ENCODE results near the gene MAPK8. TPM values are rescaled to one million over a fixed set of nuclear protein-coding genes. Genes with fewer than 3 reads are reported as not detected.
A peak's percentile ranks its signal among the peaks of the same experiment; 100 is the strongest.

The MAPK8 gene
- total RNA-seq, 1 experiment from 2014 or later = 83.3 TPM

DNA sequence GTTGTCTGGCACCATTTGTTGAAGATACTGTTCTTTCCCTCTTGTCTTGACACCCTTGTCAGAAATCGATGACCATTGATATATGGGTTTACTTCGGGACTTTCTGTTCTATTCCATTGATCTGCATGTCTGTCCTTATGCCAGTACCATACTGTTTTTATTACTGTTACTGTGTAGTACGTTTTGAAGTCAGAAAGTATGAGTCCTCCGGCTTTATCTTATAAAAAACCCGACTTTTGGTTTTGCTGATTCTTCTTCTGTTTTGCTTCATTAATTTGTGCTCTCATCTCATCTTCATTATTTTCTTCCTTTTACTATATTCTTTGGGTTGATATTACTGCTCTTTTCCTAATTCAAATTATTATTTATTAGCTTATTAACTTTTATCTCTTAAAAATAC lies 52.4 kb downstream of the MAPK8 start:
- Mint-ChIP-seq H3K4me1 (ENCODE audit: low read depth, unreplicated experiment) (peaks cover 17% of the 10 kb centered on the region), H3K4me3 (ENCODE audit: unreplicated experiment) (no peak overlapping the region), H3K9me3 (ENCODE audit: unreplicated experiment) (no peaks in the 10 kb centered on the region), H3K36me3 (ENCODE audit: insufficient read depth, unreplicated experiment) (no peaks in the 10 kb centered on the region), H3K27ac (ENCODE audit: unreplicated experiment) (no peak overlapping the region), H3K27me3 (ENCODE audit: insufficient read depth, unreplicated experiment) (no peaks in the 10 kb centered on the region)
- 0 out of 2 replicates have a peak, but pooled peaks cover 4% of the 10 kb centered on the region for H3K9me3 ChIP-seq
- H3K4me1 ChIP-seq = peaks cover 4% of the 10 kb centered on the region
- no peak for DNase-seq
- BruUV-seq (replicated peaks) = no TSS peak
- CTCF ChIA-PET = no interaction called here
- no peaks in the 10 kb centered on the region for H3K27me3 ChIP-seq (replicated peaks; ENCODE audit: control insufficient read depth, insufficient read depth, low read length)
- POLR2A ChIA-PET = no interaction called here
- no peaks in the 10 kb centered on the region for H3K36me3 ChIP-seq (ENCODE audit: control insufficient read depth, insufficient read depth, low read length)
- TF ChIP-seq, protein P1, sequence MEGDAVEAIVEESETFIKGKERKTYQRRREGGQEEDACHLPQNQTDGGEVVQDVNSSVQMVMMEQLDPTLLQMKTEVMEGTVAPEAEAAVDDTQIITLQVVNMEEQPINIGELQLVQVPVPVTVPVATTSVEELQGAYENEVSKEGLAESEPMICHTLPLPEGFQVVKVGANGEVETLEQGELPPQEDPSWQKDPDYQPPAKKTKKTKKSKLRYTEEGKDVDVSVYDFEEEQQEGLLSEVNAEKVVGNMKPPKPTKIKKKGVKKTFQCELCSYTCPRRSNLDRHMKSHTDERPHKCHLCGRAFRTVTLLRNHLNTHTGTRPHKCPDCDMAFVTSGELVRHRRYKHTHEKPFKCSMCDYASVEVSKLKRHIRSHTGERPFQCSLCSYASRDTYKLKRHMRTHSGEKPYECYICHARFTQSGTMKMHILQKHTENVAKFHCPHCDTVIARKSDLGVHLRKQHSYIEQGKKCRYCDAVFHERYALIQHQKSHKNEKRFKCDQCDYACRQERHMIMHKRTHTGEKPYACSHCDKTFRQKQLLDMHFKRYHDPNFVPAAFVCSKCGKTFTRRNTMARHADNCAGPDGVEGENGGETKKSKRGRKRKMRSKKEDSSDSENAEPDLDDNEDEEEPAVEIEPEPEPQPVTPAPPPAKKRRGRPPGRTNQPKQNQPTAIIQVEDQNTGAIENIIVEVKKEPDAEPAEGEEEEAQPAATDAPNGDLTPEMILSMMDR (IDR thresholded peaks at IDR 0.05; ENCODE audit: insufficient read depth in 1 of 2, low read depth in 1 of 2, low read length in 1 of 2, severe bottlenecking in 1 of 2, unreplicated experiment in 1 of 2) = no peak
- intact Hi-C loops (cut with micrococcal nuclease; ENCODE audit: unreplicated experiment) = no loop called here
- H3K4me3 ChIP-seq (ENCODE audit: low read depth, low read length) = no peak overlapping the region

DNA sequence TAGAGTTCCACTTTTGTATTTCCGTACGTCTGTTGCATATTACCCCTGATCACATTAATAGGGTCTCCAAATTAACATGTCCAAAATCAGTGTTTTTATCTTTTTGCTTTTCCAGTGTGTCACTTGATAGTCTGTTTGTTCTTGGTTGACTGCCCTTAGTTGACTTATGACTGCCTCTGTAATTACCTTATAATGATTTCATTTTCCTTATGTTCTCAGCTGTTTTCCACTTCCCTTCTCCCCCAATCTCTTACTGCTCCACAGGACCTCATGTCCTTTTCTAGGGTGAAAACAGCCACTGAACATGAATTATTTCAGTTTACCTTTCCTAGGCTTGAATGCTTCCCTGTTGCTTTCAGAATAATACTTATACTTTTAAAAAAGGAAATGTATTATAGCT lies 54.7 kb downstream of the MAPK8 start:
- Histone ChIP-seq H3K36me3 (ENCODE audit: control insufficient read depth, insufficient read depth, low read length) (no peaks in the 10 kb centered on the region), H3K27me3 (replicated peaks; ENCODE audit: control insufficient read depth, insufficient read depth, low read length) (no peaks in the 10 kb centered on the region), H3K9me3 (no peaks in the 10 kb centered on the region), H3K4me3 (ENCODE audit: low read depth, low read length) (no peak overlapping the region), H3K4me1 (peaks cover 25% of the 10 kb centered on the region)
- H3K4me1 Mint-ChIP-seq (ENCODE audit: low read depth, unreplicated experiment) = peaks cover 21% of the 10 kb centered on the region
- POLR2A ChIA-PET = no interaction called here
- intact Hi-C loops (cut with micrococcal nuclease; ENCODE audit: unreplicated experiment) = no loop called here
- CTCF ChIA-PET = interaction anchor here (0.7 to 4.1 kb wide), 2 partner anchors 144 to 295 kb away, joined by 3 to 73 read pairs; no protein-coding TSS in a partner anchor
- no peaks in the 10 kb centered on the region for H3K9me3 Mint-ChIP-seq (ENCODE audit: unreplicated experiment)
- H3K4me3 Mint-ChIP-seq (ENCODE audit: unreplicated experiment) = no peak overlapping the region
- no TSS peak for BruUV-seq (replicated peaks)
- no peak for DNase-seq
- TF ChIP-seq, protein P1 (IDR thresholded peaks at IDR 0.05; ENCODE audit: insufficient read depth in 1 of 2, low read depth in 1 of 2, low read length in 1 of 2, severe bottlenecking in 1 of 2, unreplicated experiment in 1 of 2) = no peak
- H3K27ac Mint-ChIP-seq (ENCODE audit: unreplicated experiment) = no peak overlapping the region
- H3K27me3 Mint-ChIP-seq (ENCODE audit: insufficient read depth, unreplicated experiment) = no peaks in the 10 kb centered on the region
- H3K36me3 Mint-ChIP-seq (ENCODE audit: insufficient read depth, unreplicated experiment) = no peaks in the 10 kb centered on the region

DNA sequence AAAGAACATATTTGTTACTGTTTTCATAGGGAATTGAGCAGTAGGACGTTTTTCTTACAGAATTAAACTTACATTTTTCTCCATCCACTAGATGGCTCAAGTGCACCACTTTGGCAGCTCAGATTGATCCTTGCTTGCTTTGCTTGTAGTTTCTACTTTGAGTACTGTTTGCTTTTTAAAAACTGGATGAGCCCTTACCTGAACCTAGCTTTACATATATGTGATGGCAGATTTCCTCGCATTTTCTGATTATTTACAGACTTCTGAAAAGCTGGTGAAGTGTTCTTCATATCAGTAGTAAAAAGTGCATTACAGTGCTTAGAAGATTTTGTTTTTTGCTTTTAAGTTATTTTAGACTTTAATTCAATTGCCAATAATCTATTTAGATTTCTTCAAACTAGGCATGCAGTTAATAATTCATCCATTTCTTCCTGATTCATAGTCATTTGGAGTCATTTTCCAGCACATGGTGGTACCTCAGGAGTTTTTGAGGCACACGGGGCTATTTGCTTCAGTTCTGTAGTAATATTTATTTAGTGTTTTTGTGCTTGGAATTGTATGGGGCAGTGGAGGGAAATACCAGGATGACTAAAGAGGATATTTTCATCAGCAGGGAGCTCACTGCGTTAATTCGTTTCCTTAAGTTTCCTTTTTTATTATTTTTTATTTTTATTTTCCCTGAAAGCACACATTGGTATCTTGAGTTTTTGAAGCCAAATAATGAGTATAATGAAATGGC lies 57.3 kb downstream of the MAPK8 start:
- peaks cover 38% of the 10 kb centered on the region for H3K4me1 ChIP-seq
- CTCF ChIA-PET = interaction anchor here (0.6 to 4.1 kb wide), 17 partner anchors 14 to 294 kb away, joined by 3 to 73 read pairs (median 4); no protein-coding TSS in a partner anchor

More for the DNA sequence above, 57.3 kb downstream of the MAPK8 start:
- Mint-ChIP-seq H3K27ac (ENCODE audit: unreplicated experiment) (peak overlapping the region; percentile 30), H3K27me3 (ENCODE audit: insufficient read depth, unreplicated experiment) (no peaks in the 10 kb centered on the region), H3K4me1 (ENCODE audit: low read depth, unreplicated experiment) (peaks cover 26% of the 10 kb centered on the region), H3K4me3 (ENCODE audit: unreplicated experiment) (peak overlapping the region; percentile 27), H3K9me3 (ENCODE audit: unreplicated experiment) (no peaks in the 10 kb centered on the region), H3K36me3 (ENCODE audit: insufficient read depth, unreplicated experiment) (no peaks in the 10 kb centered on the region)
- no peaks in the 10 kb centered on the region for H3K27me3 ChIP-seq (replicated peaks; ENCODE audit: control insufficient read depth, insufficient read depth, low read length)
- POLR2A ChIA-PET = interaction anchor here (0.6 kb wide), 2 partner anchors 280 to 292 kb away, joined by 3 to 4 read pairs; no protein-coding TSS in a partner anchor
- TF ChIP-seq, protein P1 (IDR thresholded peaks at IDR 0.05; ENCODE audit: insufficient read depth in 1 of 2, low read depth in 1 of 2, low read length in 1 of 2, severe bottlenecking in 1 of 2, unreplicated experiment in 1 of 2) = peak; percentile 86 to 94
- peak; percentile 57 to 77 for DNase-seq
- no TSS peak for BruUV-seq (replicated peaks)
- no peaks in the 10 kb centered on the region for H3K36me3 ChIP-seq (ENCODE audit: control insufficient read depth, insufficient read depth, low read length)
- intact Hi-C loops (cut with micrococcal nuclease; ENCODE audit: unreplicated experiment) = loop anchor here (1.0 to 2.0 kb wide), 12 partner anchors 15 to 293 kb away; partner anchors contain the start of gene MAPK8
- H3K4me3 ChIP-seq (ENCODE audit: low read depth, low read length) = no peak overlapping the region
- H3K9me3 ChIP-seq = no peaks in the 10 kb centered on the region
